CD4-positive, alpha-beta T cell (primary cell): Measurements from ENCODE around the gene HAVCR1. TPM values are rescaled to one million over a fixed set of nuclear protein-coding genes. Genes with fewer than 3 reads are reported as not detected.
"Not testable (repeated sequence)": the region's sequence is repeated elsewhere in the genome, so short reads cannot be mapped to it uniquely, and the experiment has no call there.

Source experiments
- ATAC-seq: fragments of 200-7000 bp; cut with Tn5 transposase; one replicate; pipeline ENCODE4 v1.10.0; 2022; ENCODE audit warnings: mild to moderate bottlenecking; ENCODE audit not compliant: poor library complexity
- CTCF ChIA-PET: fragments of 350-600 bp; sonication (Branson Sonifier 250); formaldehyde crosslinking; loops from one replicate; lab custom pipeline; 2021; ENCODE audit warnings: antibody characterized with exemption, inconsistent platforms; lab: Charles Lee
- POLR2A ChIA-PET: fragments of 350-600 bp; sonication (Branson Sonifier 250); formaldehyde crosslinking; loops from one replicate; lab custom pipeline; 2021; ENCODE audit warnings: antibody characterized with exemption, inconsistent platforms; lab: Charles Lee
- DNase-seq, 14 experiments: peaks; one replicate each; pipeline ENCODE4 v3.0.0-alpha.2; 2013 to 2020; ENCODE audit warnings: mixed read lengths in 2 of 14
- H3K27ac ChIP-seq, 2 donors: one replicate each; pipeline versions ENCODE4 v1.5.1 to v1.7.0; 2013; ENCODE audit warnings: low read length in 2 of 2, low read depth in 1 of 2, mild to moderate bottlenecking in 1 of 2
- H3K27me3 ChIP-seq, 2 experiments: 1 replicate in 1 of 2; 2 replicates in 1 of 2; pipeline versions ENCODE4 v1.6.1 to v1.7.0; 2013; ENCODE audit warnings: low read length in 2 of 2, control low read depth in 1 of 2, mild to moderate bottlenecking in 1 of 2, moderate library complexity in 1 of 2; ENCODE audit not compliant: insufficient read depth in 2 of 2, control insufficient read depth in 1 of 2
- H3K36me3 ChIP-seq: one replicate; pipeline ENCODE4 v1.6.1; 2013; ENCODE audit warnings: low read length, control low read depth; ENCODE audit not compliant: insufficient read depth
- H3K4me1 ChIP-seq: one replicate; pipeline ENCODE4 v1.6.1; 2013; ENCODE audit warnings: low read length, control low read depth; ENCODE audit not compliant: insufficient read depth
- H3K4me3 ChIP-seq: one replicate; pipeline ENCODE4 v1.5.1; 2013; ENCODE audit warnings: mild to moderate bottlenecking, low read length, moderate library complexity
- H3K9me3 ChIP-seq, 2 experiments: 1 replicate in 1 of 2; 2 replicates in 1 of 2; pipeline versions ENCODE4 v1.6.1 to v1.7.0; 2013; ENCODE audit warnings: low read length in 2 of 2, mild to moderate bottlenecking in 2 of 2, control low read depth in 1 of 2, moderate library complexity in 1 of 2; ENCODE audit not compliant: control insufficient read depth in 1 of 2, insufficient read depth in 1 of 2
- H3K27ac Mint-ChIP-seq: one replicate; pipeline ENCODE4 v1.8.0; 2020; ENCODE audit warnings: mixed read lengths
- H3K27me3 Mint-ChIP-seq: one replicate; pipeline ENCODE4 v1.8.0; 2021; ENCODE audit warnings: mixed read lengths
- H3K36me3 Mint-ChIP-seq: one replicate; pipeline ENCODE4 v1.8.0; 2021; ENCODE audit warnings: low read depth, mixed read lengths
- H3K4me1 Mint-ChIP-seq: one replicate; pipeline ENCODE4 v1.8.0; 2021; ENCODE audit warnings: low read depth, mixed read lengths
- H3K4me3 Mint-ChIP-seq: one replicate; pipeline ENCODE4 v1.8.0; 2020; ENCODE audit warnings: mild to moderate bottlenecking, mixed read lengths
- H3K9me3 Mint-ChIP-seq: one replicate; pipeline ENCODE4 v1.8.0; 2020; ENCODE audit warnings: mixed read lengths
- CTCF ChIP-seq: fragments of 200-600 bp; IDR thresholded peaks from one replicate; pipeline ENCODE4 v1.8.0; 2022; ENCODE audit warnings: antibody characterized with exemption, mild to moderate bottlenecking
- intact Hi-C, 2 experiments: fragments of 100-400 bp; cut with DNase I in 1 of 2; cut with micrococcal nuclease in 1 of 2; formaldehyde crosslinking; loops; one replicate each; pipeline versions ENCODE4 v1.15.1 to v1.9.0; 2023 to 2025; cut with DNase I, micrococcal nuclease
- total RNA-seq, 174 experiments: library from RNA in 2 of 174; stranded (reverse) in 2 of 174; gene quantifications; one replicate each; pipeline ENCODE4 v1.2.3 and lab custom pipeline; 2021 to 2026

Gene HAVCR1
- total RNA-seq, 2 experiments from 2014 or later = 1.5 to 1.7 TPM

GRCh38 chr5:157022024-157022423 is 36.9 kb downstream of the HAVCR1 start:
- peaks cover 13% of the 10 kb centered on the region for H3K4me1 ChIP-seq
- ATAC-seq (no peak), DNase-seq (no peak)
- no peak for TF ChIP-seq CTCF
- H3K27ac ChIP-seq = no peak overlapping the region
- no peak overlapping the region for H3K4me3 ChIP-seq
- peaks cover 19% of the 10 kb centered on the region for H3K4me1 Mint-ChIP-seq
- intact Hi-C loops = no loop called here
- H3K36me3 ChIP-seq = no peaks in the 10 kb centered on the region
- peaks cover 0 to 9% of the 10 kb centered on the region in 2 experiments for H3K9me3 ChIP-seq
- no peak overlapping the region for H3K4me3 Mint-ChIP-seq
- POLR2A ChIA-PET = no interaction called here
- no peaks in the 10 kb centered on the region for H3K27me3 Mint-ChIP-seq
- H3K9me3 Mint-ChIP-seq = no peaks in the 10 kb centered on the region
- no peaks in the 10 kb centered on the region for H3K27me3 ChIP-seq
- CTCF ChIA-PET = no interaction called here
- H3K27ac Mint-ChIP-seq = no peak overlapping the region
- no peaks in the 10 kb centered on the region for H3K36me3 Mint-ChIP-seq

GRCh38 chr5:157020511-157021222 is 38.2 kb downstream of the HAVCR1 start:
- Mint-ChIP-seq H3K27ac (no peak overlapping the region), H3K4me3 (no peak overlapping the region), H3K36me3 (peaks cover 3% of the 10 kb centered on the region), H3K4me1 (peaks cover 12% of the 10 kb centered on the region), H3K27me3 (no peaks in the 10 kb centered on the region), H3K9me3 (no peaks in the 10 kb centered on the region)
- ATAC-seq (no peak), DNase-seq (no peak)
- Histone ChIP-seq H3K4me3 (no peak overlapping the region), H3K27me3 (no peaks in the 10 kb centered on the region), H3K36me3 (no peaks in the 10 kb centered on the region), H3K4me1 (peaks cover 13% of the 10 kb centered on the region), H3K27ac (no peak overlapping the region), H3K9me3 (peaks cover 0 to 12% of the 10 kb centered on the region in 2 experiments)
- ChIA-PET CTCF (no interaction called here), POLR2A (no interaction called here)
- intact Hi-C loops = no loop called here
- TF ChIP-seq CTCF = no peak

GRCh38 chr5:157020002-157020401 is 38.9 kb downstream of the HAVCR1 start:
- peaks cover 3% of the 10 kb centered on the region for H3K36me3 Mint-ChIP-seq
- POLR2A ChIA-PET = no interaction called here
- intact Hi-C loops = no loop called here

GRCh38 chr5:157014143-157014542 is 44.8 kb downstream of the HAVCR1 start:
- H3K27me3 Mint-ChIP-seq, H3K27me3 ChIP-seq, DNase-seq, intact Hi-C loops, H3K36me3 ChIP-seq, CTCF ChIA-PET, H3K4me1 Mint-ChIP-seq, ATAC-seq, H3K27ac Mint-ChIP-seq, H3K9me3 Mint-ChIP-seq, H3K4me3 Mint-ChIP-seq, H3K4me1 ChIP-seq, H3K4me3 ChIP-seq, POLR2A ChIA-PET, H3K27ac ChIP-seq: not testable (repeated sequence)
- H3K9me3 ChIP-seq = peaks cover 0 to 12% of the 10 kb centered on the region in 2 experiments
- peaks cover 21% of the 10 kb centered on the region for H3K36me3 Mint-ChIP-seq

More at GRCh38 chr5:157020002-157020401, 38.9 kb downstream of the HAVCR1 start:
- no peaks in the 10 kb centered on the region for H3K27me3 ChIP-seq
- TF ChIP-seq CTCF = no peak
- Mint-ChIP-seq H3K4me1 (peaks cover 6% of the 10 kb centered on the region), H3K9me3 (no peaks in the 10 kb centered on the region), H3K4me3 (no peak overlapping the region), H3K27me3 (no peaks in the 10 kb centered on the region), H3K27ac (no peak overlapping the region)
- H3K4me3 ChIP-seq = no peak overlapping the region
- peaks cover 6% of the 10 kb centered on the region for H3K4me1 ChIP-seq
- ATAC-seq = no peak
- peaks cover 0 to 12% of the 10 kb centered on the region in 2 experiments for H3K9me3 ChIP-seq
- no peak for DNase-seq
- no peaks in the 10 kb centered on the region for H3K36me3 ChIP-seq
- no peak overlapping the region for H3K27ac ChIP-seq
- CTCF ChIA-PET = no interaction called here
